Measurements from ENCODE around the gene ASCC3. TPM values are rescaled to one million over a fixed set of nuclear protein-coding genes. Genes with fewer than 3 reads are reported as not detected.

The ASCC3 gene
- total and polyA plus RNA-seq, 2 of the 4 experiments (the other 2 are of a cell fraction), result 25.8 to 104 TPM

DNA sequence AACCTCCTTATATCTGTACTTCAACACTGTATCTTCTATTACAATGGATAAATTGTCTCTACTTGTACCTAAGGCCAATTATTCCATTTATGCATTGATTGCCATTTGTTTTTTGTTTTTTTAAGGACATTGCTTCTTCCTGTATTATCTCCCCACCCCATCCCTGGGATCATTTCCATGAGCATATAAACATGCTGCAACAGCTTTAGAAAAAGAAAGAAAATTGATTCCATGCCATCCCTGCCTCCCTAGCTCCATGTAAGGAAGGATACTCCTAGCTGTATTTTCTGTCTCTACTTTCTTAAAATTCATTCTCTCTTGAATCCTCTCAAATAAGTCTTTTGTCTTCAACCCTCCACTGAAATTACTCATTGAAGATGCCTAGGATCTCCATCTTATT is 314.6 kb downstream of the ASCC3 start:
- Histone ChIP-seq H3K9me1 (ENCODE audit: insufficient read depth, low read length) (peaks cover 3% of the 10 kb centered on the region; the same call in 1 of the 2 replicates), H4K91ac (ENCODE audit: insufficient read depth, low read depth, low read length) (no peak overlapping the region), H4K5ac (ENCODE audit: low read depth, low read length) (no peak overlapping the region), H3K36me3 (ENCODE audit: control insufficient read depth, insufficient read depth, low read length) (peaks cover 2% of the 10 kb centered on the region; the same call in 1 of the 2 replicates), H2BK20ac (ENCODE audit: low read depth, low read length) (no peak overlapping the region), H3K27me3 (ENCODE audit: control insufficient read depth, insufficient read depth, low read length) (no peaks in the 10 kb centered on the region), H3K27ac (ENCODE audit: insufficient read depth, low read length) (no peak overlapping the region), H3K4me2 (ENCODE audit: low read depth, low read length) (no peak overlapping the region), H3K9ac (ENCODE audit: low read depth, low read length) (no peak overlapping the region), H2BK15ac (ENCODE audit: low read depth, low read length) (no peak overlapping the region), H3K23ac (ENCODE audit: low read depth, low read length) (no peak overlapping the region), H3K9me3 (ENCODE audit: control insufficient read depth, insufficient read depth, low read length) (no peaks in the 10 kb centered on the region), H2AK9ac (replicated peaks; ENCODE audit: low read depth, low read length, poor library complexity) (no peak overlapping the region), H3K4ac (ENCODE audit: low read depth, low read length) (no peak overlapping the region), H4K20me1 (ENCODE audit: insufficient read depth, low read length) (no peaks in the 10 kb centered on the region), H2BK5ac (ENCODE audit: low read depth, low read length, poor library complexity, severe bottlenecking) (no peak overlapping the region), H3K56ac (ENCODE audit: extremely low read depth, insufficient read depth, low read length) (no peak overlapping the region), H3K18ac (ENCODE audit: low read depth, low read length) (no peak overlapping the region), H3K14ac (replicated peaks; ENCODE audit: low read depth, low read length) (no peak overlapping the region), H2AK5ac (ENCODE audit: low read depth, low read length) (no peak overlapping the region), H4K8ac (ENCODE audit: low read depth in 2 of 2, low read length in 2 of 2) (no peak overlapping the region), H3K79me1 (ENCODE audit: low read depth in 1 of 2, low read length in 2 of 2) (peaks cover 0 to 2% of the 10 kb centered on the region in 2 experiments; a peak in 2 of 4 replicates), H2BK120ac (ENCODE audit: low read depth, low read length) (no peak overlapping the region), H3K4me3 (ENCODE audit: insufficient read depth, low read depth, low read length) (no peak overlapping the region), H2AFZ (replicated peaks; ENCODE audit: low read length, poor library complexity) (no peak overlapping the region), H3K4me1 (ENCODE audit: control insufficient read depth, insufficient read depth, low read length) (no peaks in the 10 kb centered on the region)
- intact Hi-C loops (cut with micrococcal nuclease), result no loop called here
- no peak for TF ChIP-seq NFE2L2 (IDR thresholded peaks at IDR 0.05; ENCODE audit: low read depth, low read length)
- TF ChIP-seq POLR2A (IDR thresholded peaks at IDR 0.05; ENCODE audit: low read depth, low read length), result no peak
- TF ChIP-seq RFX5 (IDR thresholded peaks at IDR 0.05; ENCODE audit: low read depth, low read length), result no peak
- no peak for TF ChIP-seq CTCF (conservative IDR thresholded peaks at IDR 0.05; ENCODE audit: low read depth, low read length)
- no peak for TF ChIP-seq MXI1 (IDR thresholded peaks at IDR 0.05; ENCODE audit: borderline replicate concordance, low read depth, low read length)
- TF ChIP-seq SMC3 (IDR thresholded peaks at IDR 0.05; ENCODE audit: low read depth, low read length), result no peak
- TF ChIP-seq MAZ (IDR thresholded peaks at IDR 0.05; ENCODE audit: borderline replicate concordance, low read depth, low read length), result no peak
- TF ChIP-seq, protein P1, sequence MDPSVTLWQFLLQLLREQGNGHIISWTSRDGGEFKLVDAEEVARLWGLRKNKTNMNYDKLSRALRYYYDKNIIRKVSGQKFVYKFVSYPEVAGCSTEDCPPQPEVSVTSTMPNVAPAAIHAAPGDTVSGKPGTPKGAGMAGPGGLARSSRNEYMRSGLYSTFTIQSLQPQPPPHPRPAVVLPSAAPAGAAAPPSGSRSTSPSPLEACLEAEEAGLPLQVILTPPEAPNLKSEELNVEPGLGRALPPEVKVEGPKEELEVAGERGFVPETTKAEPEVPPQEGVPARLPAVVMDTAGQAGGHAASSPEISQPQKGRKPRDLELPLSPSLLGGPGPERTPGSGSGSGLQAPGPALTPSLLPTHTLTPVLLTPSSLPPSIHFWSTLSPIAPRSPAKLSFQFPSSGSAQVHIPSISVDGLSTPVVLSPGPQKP (IDR thresholded peaks at IDR 0.05; ENCODE audit: borderline replicate concordance, low read depth, low read length), result no peak
- no peak for TF ChIP-seq MAFK (IDR thresholded peaks at IDR 0.05; ENCODE audit: low read depth, low read length)
- no peak for TF ChIP-seq RCOR1 (IDR thresholded peaks at IDR 0.05; ENCODE audit: insufficient replicate concordance, low read length)
- no peak for TF ChIP-seq RAD21 (IDR thresholded peaks at IDR 0.05; ENCODE audit: low read length)
- no peak for TF ChIP-seq BHLHE40 (IDR thresholded peaks at IDR 0.05; ENCODE audit: low read depth, low read length)
- TF ChIP-seq CEBPB (IDR thresholded peaks at IDR 0.05; ENCODE audit: low read depth, low read length), result no peak
- TF ChIP-seq CHD1 (IDR thresholded peaks at IDR 0.05; ENCODE audit: low read depth, low read length), result no peak
- TF ChIP-seq FOS (IDR thresholded peaks at IDR 0.05; ENCODE audit: low read depth, low read length), result no peak
- no peak for TF ChIP-seq USF2 (IDR thresholded peaks at IDR 0.05; ENCODE audit: low read depth, low read length)
- no peak for DNase-seq
- in situ Hi-C loops (cut with MboI; ENCODE audit: low sequenced_read_pairs), result no loop called here
- no TSS peak for BruUV-seq (replicated peaks)
- dilution Hi-C loops (cut with HindIII; ENCODE audit: low sequenced_read_pairs, unreplicated experiment), result no loop called here
- no peak for ATAC-seq (ENCODE audit: low read depth)
- POLR2A ChIA-PET (ENCODE audit: unreplicated experiment), result no interaction called here
- CTCF ChIA-PET, result interaction anchor here (1.0 kb wide), 1 partner anchor 459 kb away, joined by 5 read pairs; no protein-coding TSS in a partner anchor
